NCI-H446 (cell line): ENCODE data around the gene NAALADL1.
"Not testable (repeated sequence)": the region's sequence is repeated elsewhere in the genome, so short reads cannot be mapped to it uniquely, and the experiment has no call there.

Experiments used
- DNase-seq, 2 experiments: peaks; one replicate each; lab custom pipeline; 2025; lab: John Stamatoyannopoulos, UW

The NAALADL1 gene

DNA sequence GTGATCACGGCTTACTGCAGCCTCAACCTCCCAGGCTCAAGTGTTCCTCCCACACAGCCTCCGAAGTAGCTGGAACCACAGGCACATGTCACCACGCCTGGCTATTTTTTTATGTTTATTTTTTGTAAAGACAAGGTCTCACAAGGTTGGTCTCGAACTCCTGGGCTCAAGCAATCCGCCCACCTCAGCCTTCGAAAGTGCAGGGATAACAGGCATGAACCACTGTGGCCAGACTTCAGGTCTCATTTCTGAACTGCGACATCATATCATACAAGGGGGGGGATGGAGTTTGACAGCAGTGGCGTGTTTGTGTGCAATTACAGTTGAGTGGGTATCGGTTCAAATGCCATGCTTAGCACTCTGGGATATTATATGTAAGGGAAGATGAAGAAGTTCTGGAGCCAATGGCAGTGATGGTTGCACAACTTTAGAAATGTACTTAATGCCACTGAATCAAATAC is 6.9 kb downstream of the NAALADL1 start:
- no peak for DNase-seq

DNA sequence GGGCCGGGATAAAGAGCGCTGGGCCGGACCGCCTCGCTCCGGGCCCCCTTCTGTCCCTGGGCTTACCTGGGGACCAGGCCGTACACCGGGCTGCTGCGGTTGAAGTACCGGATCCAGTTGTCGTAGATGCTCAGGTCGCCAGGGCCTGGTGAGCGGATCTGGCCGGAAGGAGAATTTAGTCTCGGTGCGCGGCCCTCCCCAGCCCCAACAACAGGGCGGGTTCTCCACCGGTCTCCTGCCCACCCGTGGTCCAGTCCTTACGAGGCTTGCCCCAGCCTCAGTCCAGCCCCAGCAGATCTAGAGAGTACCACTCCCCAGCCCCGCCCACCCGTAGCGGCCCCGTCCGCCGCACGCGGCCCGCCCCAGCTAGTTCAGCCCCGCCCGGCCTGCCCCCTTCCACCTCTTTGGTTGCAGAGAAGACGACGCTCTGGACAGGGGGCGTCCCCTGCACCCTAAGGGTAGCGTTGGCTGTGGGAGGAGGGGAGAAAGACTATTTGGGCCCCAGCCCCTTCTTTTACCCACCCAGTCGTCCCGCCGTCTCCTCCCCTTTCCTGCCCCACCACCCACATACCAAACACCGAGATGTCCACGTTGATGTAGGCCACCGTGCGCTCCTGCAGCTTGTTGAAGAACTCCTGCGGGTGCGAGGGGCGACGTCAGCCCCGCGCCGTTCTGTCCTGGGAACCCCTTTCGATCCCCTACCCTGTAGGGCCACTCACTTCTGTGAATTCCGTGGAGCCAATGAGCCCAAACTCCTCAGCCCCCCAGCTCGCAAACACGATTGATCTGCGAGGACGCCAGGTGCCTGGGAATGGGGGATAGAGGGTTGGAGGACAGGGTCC is 10.6 kb downstream of the NAALADL1 start:
- DNase-seq: no peak

DNA sequence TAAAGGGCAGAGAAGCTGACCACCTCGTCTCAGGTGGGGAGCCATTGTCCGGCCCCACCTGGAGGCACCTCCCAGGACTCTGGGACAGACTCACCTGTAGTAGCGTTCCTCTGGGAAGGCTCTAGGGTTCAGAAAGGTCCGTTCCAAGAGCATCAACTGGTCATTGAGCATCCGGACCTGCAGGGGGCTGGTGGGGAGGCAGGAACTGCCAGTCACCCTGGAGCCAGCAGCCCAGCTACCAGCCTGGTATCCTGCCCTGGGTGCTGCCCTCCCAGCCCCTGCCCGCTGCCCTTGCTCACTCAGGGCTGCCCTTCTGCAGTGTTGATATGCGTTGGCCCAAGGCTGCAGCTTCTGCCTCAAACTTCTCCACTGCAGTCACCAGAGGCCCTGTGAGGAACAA is 12.6 kb downstream of the NAALADL1 start:
- DNase-seq: no peak

DNA sequence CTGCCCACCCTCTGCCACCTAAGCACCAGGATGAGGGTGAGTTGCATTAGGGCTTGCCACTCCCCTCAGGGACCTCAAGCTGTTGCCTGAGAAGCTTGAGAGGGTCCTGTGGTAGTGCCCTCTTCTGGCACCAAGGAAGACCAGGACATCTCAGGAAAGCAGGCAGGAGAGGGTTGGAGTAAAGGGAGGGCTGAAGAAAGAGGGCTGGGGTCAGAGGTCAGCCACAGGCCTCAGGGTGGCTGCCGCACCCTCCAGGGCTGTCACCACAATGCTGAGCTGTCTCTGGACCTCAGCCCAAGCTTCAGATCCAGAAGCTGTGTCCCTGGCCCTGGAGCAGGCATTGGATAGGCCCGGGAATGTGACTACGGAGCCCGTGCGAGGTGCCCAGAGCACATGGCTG is 13.3 kb downstream of the NAALADL1 start:
- no peak for DNase-seq

DNA sequence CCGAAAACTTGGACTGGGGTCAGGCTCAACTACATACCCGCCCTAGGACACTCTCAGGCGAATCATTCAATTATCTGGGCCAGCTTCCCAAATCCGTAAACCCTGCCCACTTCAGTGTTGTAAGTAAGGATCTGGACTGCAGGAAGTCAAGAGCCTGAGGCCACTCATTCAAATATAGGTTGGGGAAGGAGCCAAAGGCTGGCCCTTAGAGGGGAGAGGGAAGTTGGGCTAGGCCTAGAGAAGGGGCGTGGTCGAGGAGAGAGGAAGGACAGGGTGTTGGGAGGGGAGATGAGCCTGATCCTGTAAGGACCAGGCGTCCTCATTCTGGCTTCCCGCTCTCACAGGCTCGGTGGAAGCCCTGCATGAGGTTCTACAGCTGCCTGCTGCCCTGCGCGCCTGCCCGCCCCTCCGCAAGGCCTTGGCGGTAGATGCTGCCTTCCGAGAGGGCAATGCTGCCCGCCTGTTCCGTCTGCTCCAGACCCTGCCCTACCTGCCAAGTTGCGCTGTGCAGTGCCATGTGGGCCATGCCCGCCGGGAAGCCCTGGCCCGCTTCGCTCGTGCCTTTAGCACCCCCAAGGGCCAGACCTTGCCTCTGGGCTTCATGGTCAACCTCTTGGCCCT is 14.4 kb downstream of the NAALADL1 start:
- no peak for DNase-seq

DNA sequence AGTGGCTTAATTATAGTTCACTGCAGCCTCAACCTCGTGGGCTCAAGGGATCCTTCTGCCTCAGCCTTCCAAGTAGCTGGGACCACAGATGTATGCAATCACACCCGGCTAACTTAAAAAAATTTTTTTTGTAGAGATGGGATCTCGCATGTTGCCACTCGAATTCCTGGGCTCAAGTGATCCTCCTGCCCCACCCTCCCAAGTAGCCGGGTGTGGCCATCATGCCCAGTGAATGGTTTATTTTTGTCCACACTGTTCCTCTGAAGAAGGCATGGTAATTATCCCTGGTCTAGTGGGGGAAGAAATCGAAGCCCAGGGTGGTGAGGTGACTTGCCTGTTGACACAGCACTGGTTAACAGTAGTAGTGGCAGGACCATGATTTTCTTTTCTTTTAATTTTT is 15.5 kb downstream of the NAALADL1 start:
- DNase-seq: no peak

DNA sequence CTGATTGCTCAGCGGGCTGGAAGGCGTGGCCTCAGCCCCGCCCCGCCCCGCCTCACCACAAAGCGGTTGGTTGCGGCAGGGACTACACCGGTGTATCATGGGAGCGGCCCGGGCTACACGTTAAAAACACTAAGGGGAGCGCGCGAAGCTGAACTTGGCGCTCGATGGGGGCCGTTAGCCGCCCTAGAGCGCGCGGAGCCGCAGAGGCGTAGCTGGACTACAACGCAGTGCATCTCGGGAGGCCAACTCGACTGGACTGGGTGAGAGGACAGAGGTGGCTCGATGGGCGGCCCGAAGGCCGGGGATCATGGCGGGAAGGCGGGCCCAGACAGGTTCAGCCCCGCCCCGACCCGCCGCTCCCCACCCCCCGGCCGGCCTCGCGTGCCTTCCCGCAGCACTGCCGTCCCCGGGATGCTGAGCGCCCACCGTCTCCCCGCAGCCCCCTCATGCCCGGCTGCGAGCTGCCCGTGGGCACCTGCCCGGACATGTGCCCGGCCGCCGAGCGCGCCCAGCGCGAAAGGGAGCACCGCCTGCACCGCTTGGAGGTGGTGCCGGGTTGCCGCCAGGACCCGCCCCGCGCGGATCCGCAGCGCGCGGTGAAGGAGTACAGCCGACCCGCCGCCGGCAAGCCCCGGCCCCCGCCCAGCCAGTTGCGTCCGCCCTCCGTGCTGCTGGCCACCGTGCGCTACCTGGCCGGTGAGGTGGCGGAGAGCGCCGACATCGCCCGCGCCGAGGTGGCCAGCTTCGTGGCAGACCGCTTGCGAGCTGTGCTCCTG is 17.3 kb downstream of the NAALADL1 start, which contains the start of gene SAC3D1:
Gene SAC3D1 (plus strand): TSS at position 364 of the 776 bp plus-strand sequence. CDS start 83 bp downstream, at position 447.
- peak; percentile 94 to 99 for DNase-seq

DNA sequence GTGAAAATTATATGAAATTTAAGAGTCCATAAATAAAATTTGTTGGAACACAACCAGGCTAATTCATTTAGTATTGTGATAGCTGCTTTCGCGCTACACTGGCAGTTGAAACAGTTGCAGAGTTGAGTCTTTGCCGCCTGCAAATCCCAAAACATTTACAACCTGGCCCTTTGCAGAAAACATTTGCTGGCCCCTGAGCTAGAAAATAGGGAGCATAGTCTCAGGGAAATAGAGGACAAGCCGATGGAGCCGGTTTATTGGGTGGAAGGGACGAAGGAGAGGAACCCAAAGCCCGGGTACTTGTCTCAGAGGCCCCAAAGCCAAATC is 17.9 kb downstream of the NAALADL1 start:
- no peak for DNase-seq

DNA sequence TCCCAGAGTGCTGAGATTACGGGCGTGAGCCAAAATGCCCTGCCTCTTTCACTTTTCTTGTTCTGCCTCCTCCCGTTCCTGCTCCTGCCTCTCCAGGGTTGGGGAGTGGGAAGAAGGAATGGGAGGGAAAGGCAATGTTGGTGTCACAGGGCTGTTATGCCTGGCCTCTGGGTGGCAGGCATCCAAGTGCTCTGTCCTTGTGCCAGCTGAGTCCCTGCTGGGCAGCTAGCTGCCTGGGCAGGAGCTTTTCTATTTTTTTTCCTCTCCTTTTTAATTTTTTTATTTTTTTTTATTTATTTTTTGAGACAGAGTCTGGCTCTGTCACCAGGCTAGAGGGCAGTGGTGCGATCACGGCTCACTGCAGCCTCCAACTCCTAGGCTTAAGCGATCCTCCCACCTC is 21.4 kb downstream of the NAALADL1 start:
- DNase-seq: peak in 1 of 2 experiments; percentile 65

DNA sequence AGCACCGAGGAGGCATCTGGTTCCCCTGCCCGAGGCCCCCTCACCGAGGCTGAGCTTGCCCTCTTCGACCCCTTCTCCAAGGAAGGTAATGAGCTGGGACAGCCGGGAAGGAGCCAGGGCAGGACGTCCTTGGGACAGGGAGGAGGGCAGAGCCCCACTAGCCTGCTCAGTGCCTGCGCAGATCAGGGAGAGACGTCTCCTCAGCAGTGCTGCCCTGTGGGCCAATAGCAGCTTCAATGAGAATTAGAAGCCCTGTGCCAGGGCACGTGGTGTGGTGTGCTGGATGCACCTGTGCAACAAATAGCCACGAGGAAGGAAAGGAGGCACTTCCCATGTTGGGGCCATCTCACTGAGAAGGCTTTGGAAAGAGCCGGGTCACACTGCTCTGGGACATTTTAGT is 22.8 kb downstream of the NAALADL1 start:
- no peak for DNase-seq

DNA sequence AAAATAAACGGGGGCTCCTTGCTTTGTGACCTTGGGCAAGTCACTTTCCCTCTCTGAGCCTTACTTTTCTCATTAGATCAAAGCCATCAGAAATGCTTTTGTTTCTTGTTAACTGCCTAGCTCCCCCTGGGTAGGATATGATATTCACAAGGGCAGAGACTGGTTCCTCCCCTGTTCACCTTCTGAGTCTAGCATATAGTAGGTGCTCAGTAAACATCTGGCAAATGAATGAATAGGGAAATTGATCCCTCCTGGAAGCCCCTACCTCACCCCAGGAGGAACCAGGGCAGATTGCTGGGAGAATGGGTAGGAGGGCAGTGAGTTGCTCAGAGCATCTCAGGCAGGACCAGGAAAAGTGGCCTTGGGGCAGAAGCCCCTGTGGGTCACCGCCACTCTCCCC is 23.9 kb downstream of the NAALADL1 start:
- DNase-seq: no peak

DNA sequence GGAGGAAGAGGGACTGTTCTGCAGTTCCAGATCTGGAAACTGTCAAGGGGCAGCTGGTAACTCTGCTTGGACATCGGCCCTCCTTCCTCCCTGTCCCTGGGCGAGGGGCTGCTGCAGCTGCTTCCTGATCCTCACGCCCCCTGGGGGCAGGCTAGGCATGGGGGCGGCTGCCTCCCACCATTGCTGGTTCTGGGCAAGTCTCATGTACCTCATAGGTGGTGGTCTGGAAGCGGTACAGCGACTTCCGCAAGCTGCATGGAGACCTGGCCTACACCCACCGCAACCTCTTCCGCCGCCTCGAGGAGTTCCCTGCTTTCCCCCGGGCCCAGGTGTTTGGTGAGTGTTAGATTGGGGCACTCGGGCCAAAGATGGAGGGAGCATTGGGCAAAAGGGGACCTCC is 26.1 kb downstream of the NAALADL1 start:
- DNase-seq: no peak

DNA sequence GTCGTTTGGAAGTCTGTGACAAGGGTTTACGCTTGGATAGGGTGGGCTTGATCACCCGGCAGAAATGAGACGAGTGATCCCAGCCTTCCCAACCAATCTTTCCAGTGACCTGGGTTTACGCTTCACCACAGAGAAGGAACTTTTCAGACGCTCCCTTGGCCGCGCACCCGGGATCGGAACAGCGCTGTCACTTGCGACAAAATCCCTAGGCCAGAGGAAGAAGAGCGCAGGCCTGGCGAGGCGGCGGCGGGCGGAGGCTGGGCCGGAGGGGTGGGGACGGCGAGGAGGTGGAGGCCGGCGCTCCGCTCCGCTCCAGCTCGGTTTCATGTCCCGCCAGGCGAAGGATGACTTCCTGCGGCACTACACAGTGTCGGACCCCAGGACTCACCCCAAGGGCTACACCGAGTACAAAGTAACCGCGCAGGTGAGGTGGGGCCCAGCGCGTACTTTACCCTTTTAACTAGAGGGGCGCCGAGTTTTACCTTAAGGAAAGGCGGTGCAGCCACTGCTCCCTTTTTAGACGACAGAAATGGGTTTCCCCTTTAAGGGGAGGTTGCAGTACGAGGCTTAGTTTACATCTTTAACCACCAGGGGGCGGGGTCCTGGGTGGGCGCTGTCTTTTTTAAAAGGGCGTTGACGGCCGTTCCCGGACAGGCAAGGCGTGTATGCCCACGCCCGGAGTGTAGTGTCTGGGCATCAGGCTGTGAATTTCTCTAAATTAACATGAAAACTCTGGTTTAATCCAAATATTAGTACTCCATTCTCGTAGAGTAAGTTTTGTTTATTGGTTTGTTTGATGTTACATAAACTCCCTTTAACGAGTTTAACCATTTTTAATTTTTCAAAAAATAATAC is 30.9 kb downstream of the NAALADL1 start, which contains the start of gene SNX15:
Gene SNX15 (plus strand): TSS at position 227 of the 855 bp plus-strand sequence. CDS start 99 bp downstream, at position 326.
- DNase-seq: peak; percentile 96 to 98

DNA sequence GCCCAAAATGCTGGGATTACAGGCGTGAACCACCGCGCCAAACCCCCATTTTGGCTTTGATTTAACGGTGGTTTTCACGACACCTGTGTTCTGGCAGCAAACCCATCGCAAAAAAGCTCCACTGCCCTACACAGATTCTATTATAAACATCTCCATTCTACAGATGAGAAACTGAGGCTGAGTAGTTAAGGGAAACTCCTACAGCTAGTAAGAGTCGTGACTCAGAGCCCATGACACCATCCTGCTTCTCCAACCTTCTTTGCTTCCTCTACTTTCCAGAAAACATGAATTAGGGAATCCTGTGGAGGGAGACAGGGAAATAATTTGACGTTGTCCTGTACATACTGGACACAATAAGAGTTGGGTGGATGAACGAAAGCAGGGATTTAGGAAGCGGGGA is 31.5 kb downstream of the NAALADL1 start:
- no peak for DNase-seq

DNA sequence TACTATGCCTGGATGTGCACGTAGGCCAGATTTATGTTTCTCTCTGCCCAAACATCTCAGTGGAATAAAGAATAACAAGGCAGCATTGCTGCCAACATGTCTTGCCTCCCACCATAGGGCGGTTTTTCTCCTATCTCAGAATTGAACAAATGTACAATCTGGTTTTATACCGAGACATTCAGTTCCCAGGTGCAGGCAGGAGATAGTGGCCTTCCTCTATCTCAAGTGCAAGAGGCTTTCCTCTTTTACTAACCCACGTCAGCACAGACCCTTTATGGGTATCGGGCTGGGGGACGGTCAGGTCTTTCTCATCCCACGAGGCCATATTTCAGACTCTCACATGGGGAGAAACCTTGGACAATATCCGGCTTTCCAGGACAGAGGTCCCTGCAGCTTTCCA is 34.9 kb downstream of the NAALADL1 start:
- not testable (repeated sequence) for DNase-seq

DNA sequence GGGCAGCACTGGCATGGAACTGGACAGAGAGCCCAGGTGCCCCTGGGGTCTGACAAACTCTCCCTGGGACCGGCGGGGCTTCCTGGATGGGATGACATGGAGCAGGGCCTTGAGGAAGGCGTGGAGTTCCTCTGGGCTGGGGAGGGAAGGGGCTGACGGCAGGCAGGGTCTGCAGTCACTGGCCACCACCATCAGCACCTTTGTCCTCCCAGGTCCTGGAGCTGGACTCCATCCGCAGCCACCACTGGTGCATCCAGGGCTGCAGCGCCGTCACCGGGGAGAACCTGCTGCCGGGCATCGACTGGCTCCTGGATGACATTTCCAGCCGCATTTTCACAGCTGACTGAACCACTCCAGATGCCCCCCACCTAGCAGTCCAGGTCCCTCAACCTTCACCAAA is 36.8 kb downstream of the NAALADL1 start:
- DNase-seq: no peak

DNA sequence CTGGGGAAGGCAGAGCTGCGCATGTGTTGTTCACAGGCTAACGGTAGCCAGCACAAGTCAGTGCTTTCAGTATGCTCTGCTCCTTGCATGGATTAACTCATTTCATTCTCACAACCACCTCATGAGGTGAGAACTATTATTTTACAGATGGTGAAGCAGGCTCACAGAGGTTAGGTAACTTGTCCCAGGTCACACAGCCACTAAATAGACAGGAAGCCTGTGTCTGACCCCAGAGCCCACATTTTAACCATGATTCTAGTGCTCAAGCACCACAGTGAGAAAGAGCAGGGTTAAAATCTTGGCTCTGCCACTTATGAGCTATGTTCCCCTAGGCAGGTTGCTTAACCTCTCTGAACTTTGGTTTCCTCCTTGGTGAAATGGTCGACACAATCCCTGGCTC is 37.4 kb downstream of the NAALADL1 start:
- no peak for DNase-seq

DNA sequence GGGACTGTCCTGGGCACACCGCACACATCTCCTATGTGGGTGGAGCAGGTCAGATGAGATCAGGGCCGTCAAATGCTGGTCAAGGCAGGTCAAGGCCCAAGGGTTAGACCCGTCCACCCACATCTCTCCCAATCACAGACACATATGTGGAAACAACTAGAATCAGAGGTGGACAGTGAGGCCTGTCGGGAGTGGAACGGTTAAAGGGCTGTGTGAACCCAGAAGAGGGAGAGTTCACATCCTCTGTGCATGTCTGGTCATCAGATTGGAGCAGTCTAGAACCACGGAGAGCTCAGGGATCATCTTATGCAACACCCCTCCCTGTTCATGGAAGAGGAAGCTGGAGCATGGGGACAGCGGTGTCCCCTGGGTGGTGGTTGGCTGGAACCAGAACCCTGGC is 38.5 kb downstream of the NAALADL1 start:
- no peak for DNase-seq

DNA sequence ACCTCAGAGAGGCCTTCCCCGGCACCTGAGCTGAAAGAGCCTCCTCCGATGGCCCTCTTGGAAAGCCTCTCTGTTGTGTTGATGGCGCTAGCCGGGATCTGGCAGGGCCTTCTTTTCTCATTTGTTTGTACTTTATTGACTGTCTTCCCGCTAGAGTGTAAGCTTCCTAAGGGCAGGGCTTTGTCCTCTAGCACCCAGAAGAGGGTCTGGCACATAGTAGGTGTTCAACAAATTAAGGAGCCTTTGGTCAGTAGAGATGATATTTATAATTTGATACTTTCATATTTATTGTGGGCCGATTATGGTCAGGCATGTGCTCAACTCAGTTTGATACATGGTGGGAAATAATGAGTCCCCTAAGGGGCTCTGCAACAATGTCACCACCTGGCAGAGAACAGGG is 40.4 kb downstream of the NAALADL1 start:
- DNase-seq: no peak

DNA sequence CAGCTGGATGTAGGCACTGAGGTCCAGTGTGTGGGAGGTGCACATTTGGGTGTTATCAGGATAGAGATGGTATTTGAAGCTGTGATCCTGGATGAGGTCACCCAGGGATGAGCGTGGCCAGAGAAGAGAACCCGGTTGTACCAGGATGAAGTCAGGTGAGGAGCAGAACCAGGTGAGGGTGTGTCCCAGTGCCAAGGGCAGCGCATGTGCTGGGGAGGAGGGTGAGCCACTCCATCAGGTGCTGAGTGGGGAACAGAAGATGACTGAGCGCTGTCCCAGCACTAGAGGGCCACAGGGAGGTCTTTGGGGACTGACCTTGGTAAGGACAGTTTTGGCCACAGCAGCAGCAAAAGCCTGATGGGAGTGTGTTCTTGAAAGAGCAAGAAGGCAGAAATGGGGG is 41.6 kb downstream of the NAALADL1 start:
- no peak for DNase-seq

DNA sequence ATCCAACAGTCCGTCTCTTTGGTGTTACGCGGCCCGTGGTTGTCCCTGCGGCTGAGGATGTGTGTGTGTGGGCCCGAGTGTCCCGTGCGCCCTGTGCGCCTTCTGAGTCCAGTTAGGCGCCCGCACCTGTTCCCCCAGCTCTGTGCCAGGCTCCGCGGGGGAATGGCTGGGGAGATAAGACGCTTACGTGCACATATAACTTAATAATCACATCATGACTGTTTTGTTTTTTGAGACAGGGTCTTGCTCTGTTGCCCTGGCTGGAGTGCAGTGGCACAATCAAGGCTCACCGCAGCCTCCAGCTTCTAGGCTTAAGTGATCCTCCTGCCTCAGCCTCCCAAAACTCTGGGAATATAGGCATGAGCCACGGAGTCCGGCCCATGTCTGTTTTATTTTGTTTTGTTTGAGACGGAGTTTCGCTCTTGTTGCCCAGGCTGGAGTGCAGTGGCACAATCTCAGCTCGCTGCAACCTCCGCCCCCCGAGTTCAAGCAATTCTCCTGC is 43.6 kb downstream of the NAALADL1 start:
- DNase-seq: no peak
